SH-SY5Y (cell line): ENCODE data around the gene ADK.

ENCODE experiments used
- GATA2 ChIP-seq: IDR thresholded peaks from 2 replicates; pipeline ENCODE4 v1.6.1; 2011; ENCODE audit warnings: mild to moderate bottlenecking, low read depth, low read length
- GATA3 ChIP-seq: IDR thresholded peaks from 2 replicates; pipeline ENCODE4 v1.6.1; 2011; ENCODE audit warnings: low read depth, mild to moderate bottlenecking, low read length, moderate library complexity

GRCh38 chr10:74238516-74238915, 87.5 kb downstream of the ADK start:
- TF ChIP-seq GATA2 (no peak), GATA3 (no peak)
